Esophagus muscularis mucosa (tissue), 4 donors: ENCODE measurements around the gene RAD51C.

Source experiments
- EP300 ChIP-seq: sonication (generic); formaldehyde crosslinking; IDR thresholded peaks from one replicate; pipeline ENCODE4 v1.6.1; 2017; ENCODE audit warnings: antibody characterized with exemption
- POLR2A ChIP-seq: fragments of 450-650 bp; IDR thresholded peaks from one replicate; pipeline ENCODE4 v1.6.1; 2017; ENCODE audit warnings: antibody characterized with exemption, moderate library complexity, mild to moderate bottlenecking, low read depth
- POLR2AphosphoS5 ChIP-seq, 2 donors: sonication (generic); formaldehyde crosslinking; IDR thresholded peaks; one replicate each; pipeline ENCODE4 v1.6.1; 2017; ENCODE audit warnings: antibody characterized with exemption in 2 of 2
- TF ChIP-seq, protein P1 (sequence below), 3 experiments: fragments of 200-600 bp in 2 of 3; fragments of 450-650 bp in 1 of 3; sonication (generic) in 2 of 3; IDR thresholded peaks; one replicate each; pipeline ENCODE4 v1.5.1; 2017 to 2019; ENCODE audit warnings: antibody characterized with exemption in 3 of 3, mild to moderate bottlenecking in 2 of 3, moderate library complexity in 1 of 3

- TF ChIP-seq, protein P1, sequence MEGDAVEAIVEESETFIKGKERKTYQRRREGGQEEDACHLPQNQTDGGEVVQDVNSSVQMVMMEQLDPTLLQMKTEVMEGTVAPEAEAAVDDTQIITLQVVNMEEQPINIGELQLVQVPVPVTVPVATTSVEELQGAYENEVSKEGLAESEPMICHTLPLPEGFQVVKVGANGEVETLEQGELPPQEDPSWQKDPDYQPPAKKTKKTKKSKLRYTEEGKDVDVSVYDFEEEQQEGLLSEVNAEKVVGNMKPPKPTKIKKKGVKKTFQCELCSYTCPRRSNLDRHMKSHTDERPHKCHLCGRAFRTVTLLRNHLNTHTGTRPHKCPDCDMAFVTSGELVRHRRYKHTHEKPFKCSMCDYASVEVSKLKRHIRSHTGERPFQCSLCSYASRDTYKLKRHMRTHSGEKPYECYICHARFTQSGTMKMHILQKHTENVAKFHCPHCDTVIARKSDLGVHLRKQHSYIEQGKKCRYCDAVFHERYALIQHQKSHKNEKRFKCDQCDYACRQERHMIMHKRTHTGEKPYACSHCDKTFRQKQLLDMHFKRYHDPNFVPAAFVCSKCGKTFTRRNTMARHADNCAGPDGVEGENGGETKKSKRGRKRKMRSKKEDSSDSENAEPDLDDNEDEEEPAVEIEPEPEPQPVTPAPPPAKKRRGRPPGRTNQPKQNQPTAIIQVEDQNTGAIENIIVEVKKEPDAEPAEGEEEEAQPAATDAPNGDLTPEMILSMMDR (IDR thresholded peaks at IDR 0.05): no peak
- TF ChIP-seq POLR2AphosphoS5 (IDR thresholded peaks at IDR 0.05) (no peak), POLR2A (no peak), EP300 (no peak)
Observed at GRCh38 chr17:58680038-58680369, 12.4 kb upstream of the RAD51C start.
